IPS DF 4.7 (cell line): ENCODE measurements around the gene CTNNBL1.
"Not testable (repeated sequence)": the region's sequence is repeated elsewhere in the genome, so short reads cannot be mapped to it uniquely, and the experiment has no call there.

Source experiments
- DNase-seq: peaks from one replicate; pipeline ENCODE4 v3.0.0-alpha.2; 2013; ENCODE audit warnings: low spot score; ENCODE audit errors: extremely low read depth

Gene CTNNBL1

DNA sequence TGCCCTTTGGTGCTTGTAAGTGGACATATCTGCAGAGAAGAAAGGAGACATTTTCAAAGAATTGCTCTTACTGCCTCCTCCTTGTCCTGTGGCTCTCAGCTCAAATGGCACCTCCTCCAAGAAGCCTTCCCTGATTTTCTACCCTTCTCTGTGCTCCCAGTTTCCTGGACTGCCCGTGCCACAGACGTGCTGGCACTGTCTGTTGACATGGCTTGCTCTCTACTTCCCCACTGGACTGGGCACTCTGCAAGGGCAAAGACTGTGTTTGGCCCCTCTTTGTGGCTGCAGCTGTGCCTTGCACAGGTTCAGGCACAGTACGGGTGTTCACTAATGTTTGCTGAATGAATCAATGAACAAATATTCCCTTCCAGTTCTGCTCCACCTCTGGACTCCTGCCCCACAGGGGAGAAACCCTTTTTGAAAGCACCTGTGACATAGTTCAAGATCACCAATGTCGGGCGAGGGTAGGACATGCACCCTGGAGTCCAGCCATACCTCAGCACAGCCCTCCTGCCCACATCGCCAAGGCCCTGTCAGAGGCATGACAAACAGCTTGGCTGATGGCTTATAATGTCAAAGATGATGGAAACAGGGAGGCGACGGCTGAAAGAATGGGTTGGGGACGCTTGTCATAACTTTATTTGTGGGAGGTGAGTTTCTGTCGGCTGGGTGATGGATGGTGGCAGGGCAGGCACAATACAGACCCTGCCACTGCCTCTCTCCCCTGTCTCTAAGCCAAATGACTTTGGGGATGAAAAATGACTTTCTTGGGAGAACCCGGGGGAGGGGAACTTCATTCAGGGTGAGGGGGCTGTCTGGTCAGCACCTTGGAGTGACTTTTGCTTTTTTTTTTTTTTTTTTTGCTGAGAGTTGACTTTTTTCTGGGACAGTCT, 15.6 kb upstream of the CTNNBL1 start:
- DNase-seq: no peak

DNA sequence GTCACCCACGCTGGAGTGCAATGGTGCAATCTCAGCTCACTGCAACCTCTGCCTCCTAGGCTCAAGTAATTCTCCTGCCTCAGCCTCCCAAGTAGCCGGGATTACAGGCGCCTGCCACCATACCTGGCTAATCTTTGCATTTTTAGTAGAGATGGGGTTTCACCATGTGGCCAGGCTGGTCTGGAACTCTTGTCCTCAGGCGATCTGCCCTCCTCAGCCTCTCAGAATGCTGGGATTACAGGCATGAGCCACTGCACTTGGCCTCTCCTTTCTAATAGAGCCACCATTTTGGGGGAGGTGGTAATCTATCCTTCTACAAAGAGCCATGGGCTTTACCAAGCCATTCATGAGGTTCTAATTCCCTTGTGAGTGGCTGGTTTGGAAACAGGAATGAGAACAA, 14.1 kb upstream of the CTNNBL1 start:
- not testable (repeated sequence) for DNase-seq

DNA sequence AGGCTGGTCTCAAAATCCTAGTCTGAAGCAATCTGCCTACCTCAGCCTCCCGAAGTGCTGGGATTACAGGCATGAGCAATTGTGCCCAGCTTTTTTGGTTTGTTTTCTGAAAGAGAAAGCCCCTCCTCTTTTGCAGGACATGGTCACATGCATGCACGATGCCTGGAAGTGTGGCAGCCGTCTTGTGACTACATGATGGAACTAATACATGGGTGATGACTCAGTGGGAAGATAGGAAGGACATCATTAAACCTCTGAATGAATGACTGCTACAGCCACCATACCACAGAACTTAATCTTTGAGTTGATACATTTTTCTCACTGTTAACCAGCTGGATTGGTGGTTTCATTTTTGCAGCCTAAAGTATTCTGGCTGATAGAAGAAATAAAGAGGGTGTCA, 13.4 kb upstream of the CTNNBL1 start:
- no peak for DNase-seq

DNA sequence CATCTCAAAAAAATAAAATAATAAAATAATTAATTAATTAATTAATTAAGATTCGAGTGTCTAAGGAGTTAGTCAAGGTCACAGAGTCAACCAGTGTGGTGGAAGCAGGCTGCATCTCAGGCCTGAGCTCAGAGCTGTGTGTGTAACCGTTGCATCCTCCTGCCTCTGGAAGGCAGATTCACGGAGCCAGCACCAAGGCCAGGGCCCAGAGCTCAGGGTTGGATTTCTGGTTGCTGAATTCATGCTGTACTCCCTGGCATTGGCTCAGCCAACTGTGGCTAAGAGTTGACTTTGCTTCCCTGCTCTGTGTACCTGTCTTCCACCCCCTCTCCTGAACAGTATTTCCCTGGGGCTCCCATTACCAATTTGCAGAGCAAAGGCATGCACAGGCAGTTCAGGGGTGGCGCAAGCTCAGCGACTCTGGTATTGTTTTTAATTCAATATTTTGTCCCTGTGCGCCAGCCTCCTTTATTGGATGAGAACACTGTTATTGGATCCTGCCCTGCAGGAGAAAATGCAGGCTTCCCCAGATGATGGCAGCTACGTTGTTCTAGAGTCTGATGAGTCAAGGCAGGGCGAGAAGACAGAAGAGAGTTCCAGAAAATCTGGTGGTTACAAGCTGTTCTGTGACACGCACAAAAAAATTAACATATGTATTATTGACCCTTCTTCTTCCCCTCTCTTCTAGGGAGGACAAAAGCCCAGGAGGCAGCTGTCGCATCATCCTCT, 12.3 kb upstream of the CTNNBL1 start:
- no peak for DNase-seq

DNA sequence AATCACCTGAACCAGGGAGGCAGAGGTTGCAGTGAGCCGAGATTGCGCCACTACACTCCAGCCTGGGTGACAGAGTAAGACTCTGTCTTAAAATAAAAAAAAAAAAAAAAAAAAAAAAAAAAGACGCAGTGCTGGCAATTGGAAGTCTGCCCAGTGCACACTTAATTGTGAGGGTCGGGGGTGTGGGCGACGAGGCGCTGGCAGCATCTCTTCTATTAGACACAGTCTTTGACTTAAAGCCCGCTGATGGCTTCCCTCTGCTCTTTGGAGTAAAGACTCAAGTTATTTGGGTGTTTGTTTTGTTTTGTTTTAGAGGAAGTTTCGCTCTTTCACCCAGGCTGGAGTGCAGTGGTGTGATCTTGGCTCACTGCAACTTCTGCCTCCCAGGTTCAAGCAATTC, 10.7 kb upstream of the CTNNBL1 start:
- not testable (repeated sequence) for DNase-seq

DNA sequence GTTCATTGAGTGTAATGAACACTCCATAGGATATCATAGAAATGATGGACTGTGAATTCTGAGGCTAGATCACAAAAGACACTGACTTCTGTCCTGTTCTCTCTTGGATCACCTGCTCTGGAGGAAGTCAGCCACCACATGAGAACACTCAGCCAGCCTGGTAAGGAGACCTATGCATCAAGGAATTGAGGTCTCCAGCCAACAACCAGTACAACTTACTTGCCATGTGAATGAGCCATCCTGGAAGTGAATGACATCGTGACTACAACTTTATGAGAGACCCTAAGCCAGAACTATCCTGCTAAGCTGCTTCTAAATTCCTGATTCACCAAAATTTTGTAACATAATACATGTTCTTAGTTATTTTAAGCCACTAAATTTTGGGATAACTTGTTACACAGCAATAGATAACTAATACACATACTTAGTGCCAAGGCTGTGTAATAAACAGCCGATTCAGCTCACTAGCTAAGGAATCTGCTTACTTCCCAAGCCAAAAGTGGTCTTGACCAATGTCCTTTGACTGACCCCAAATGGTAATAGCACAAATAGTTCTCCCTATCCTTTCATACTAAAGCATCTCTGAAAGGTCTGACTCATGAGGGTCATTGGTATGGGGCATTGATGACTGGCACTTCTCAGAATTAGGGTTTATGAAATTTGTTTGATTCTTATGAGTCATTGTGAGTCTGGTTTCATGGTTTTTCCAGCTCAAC, 6.9 kb upstream of the CTNNBL1 start:
- DNase-seq: no peak

DNA sequence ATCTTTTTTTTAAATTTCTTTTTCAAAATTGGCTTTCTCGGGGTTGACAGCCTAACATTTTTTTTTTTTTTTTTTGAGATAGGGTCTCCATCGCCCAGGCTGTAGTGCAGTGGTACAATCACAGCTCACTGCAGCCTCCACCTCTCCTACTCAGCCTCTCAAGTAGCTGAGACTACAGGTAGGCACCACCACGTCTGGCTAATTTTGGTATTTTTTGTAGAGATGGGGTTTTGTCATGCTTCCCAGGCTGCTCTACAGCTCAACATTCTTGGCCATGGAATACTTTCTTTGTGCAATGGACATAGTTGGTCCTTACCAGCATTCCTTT, 6.4 kb upstream of the CTNNBL1 start:
- no peak for DNase-seq

DNA sequence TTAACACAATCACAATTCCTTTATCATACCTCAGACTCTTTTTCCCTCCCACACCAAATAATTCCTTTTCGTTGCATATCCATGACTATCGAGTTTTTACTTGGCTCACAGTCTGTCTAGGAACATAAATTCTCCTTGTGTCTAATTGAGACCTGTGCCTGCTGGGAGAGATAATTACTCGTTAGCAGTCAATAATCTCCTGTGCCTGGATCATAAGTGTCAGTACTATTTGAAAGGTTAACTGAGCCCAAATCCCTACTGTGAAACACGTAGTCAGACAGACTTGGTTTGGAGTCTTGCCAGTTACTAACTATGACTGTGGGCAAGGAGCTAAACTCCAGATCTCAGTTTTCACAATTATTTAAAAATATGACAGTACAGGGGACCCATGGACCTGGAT, 5.7 kb upstream of the CTNNBL1 start:
- DNase-seq: no peak

DNA sequence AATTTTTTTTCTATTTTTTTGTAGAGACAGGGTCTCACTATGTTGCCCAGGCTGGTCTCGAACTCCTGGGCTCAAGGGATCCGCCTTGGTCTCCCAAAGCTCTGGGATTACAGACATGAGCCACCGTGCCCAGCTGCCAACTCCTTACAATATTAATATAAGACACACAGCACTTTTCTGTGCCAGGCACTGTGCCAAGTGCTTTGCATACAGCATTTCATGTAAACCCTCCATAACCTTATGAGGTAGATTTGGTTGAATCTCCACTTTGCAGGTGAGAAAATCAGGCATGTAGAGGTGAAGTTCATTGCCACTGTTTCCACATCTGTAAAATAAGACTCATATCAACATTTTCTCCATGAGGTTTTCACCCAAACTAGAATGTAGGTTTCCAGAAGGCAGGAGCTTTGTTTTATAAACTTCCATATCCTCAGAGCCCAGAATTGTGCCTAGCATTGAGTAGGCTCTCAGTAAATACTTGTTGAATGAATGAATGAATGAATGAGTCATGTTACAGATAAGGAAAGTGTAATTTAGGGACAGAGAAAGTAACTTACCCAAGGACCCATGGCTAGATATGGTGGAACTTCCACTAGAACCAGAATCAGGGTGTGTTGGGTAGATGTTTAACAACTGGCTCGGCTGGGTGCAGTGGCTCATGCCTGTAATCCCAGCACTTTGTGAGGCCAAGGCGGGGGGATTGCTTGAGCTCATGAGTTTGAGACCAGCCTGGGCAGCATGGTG, 3.0 kb upstream of the CTNNBL1 start:
- no peak for DNase-seq

DNA sequence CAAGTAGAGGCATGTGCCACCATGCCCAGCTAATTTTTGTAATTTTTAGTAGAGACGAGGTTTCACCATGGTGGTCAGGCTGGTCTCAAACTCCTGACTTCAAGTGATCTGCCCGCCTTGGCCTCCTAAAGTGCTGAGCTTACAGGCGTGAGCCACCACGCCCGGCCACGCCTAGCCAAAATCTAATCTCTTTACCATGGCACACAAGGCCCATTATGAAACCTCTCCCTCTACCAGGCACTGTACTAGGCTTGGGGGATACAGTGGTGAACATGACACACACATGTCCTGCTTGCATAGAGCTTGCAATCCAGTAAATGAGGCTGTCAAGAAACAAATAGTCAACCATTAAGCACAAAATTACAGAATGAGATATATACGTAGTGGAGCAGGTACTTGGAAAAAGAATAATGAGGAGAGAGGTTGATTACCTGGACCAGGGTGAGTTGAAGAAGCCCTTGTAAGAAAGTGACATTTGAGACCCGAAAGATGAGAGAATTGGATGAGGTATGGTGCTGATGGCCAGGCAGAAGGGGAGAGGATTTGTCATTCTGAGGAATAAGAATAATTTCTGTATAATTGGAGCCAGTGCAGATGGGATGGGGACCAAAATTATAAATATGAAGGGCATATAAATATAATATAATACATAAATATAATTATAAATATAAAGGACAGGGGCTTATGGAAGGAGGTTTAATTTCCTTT, 1.2 kb upstream of the CTNNBL1 start:
- no peak for DNase-seq

DNA sequence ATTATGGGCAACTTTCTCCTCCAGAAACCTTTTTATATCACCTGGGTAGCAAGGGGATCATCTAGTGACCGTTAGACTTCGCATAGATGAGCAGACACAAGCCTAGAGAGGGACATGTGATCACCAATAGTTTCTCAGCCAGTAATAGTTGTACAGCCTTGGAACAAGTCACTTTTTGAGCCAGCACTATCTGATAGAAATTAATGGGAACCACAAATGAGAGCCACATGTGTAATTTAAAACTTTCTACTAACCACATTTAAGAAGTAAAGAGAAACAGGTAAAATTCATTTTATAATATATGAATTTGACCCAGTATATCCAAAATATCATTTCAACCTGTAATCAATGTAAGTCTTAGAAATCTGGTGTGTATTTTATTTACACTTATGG, 592 bp upstream of the CTNNBL1 start:
- DNase-seq: no peak

DNA sequence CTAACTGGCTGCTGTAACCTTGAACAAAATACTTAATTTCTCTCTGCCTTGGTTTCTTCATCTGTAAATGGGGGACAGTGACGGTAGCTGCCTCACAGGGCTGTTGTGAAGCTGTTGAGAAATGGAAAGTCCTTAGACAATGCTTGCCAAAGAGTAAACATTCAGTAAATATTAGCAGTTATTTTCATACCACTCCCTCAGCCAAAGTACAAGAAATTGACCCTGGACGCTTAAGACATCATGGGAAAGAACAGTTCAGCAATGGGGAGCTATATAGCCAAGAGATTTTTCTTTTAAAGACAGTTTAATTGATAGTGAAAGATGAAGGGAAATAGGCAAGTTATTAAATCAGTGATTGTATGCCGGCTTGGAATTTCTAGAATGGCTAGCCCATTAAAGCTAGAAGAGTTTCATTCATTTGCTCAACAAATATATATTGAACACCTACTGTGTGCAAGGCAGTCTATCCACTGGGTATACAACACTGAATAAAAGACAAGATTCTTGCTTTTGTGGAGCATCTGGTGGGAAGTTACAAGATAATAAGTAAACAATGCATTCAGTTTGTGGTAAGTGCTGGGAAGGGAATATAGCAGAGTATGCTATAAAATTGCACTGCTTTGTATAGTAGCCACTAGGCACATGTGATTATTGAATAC, 2.0 kb downstream of the CTNNBL1 start:
- DNase-seq: no peak

DNA sequence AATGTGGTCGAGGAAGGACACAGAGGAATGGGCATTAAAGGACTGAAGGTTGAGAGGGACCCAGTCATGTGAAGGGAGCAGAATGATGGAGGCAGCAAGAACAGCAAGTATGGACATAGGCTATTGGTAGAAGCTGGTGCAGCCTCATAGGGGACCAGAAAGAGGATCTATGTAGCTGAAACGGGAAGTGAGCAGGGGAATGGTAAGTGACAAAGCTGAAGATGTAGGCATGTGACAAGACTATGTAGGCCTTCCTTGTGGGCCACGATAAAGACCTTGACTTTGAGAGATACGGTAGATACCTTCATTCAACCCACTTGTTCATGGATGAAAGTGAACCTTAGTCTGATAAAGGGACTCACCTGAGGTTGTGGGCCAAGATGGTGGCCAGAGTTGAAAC, 3.5 kb downstream of the CTNNBL1 start:
- DNase-seq: no peak

DNA sequence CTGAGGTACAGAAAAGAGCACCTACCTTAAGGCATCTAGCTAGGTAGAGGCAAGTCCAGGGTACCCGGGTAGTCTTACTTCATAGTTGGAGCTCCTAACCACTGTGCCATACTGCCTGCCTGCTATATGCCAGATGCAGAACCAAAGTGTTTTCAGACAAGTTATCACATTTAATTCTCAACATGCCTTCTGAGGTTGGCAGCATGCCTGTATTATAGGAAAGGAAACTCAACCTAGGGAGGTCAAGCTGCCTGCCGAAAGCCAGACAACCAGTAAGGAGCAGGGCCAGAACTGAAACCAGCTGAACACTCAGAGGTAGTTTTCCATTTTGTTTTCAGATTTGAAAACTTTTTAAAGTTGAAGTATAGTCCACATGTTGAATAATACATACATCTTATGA, 5.4 kb downstream of the CTNNBL1 start:
- no peak for DNase-seq

DNA sequence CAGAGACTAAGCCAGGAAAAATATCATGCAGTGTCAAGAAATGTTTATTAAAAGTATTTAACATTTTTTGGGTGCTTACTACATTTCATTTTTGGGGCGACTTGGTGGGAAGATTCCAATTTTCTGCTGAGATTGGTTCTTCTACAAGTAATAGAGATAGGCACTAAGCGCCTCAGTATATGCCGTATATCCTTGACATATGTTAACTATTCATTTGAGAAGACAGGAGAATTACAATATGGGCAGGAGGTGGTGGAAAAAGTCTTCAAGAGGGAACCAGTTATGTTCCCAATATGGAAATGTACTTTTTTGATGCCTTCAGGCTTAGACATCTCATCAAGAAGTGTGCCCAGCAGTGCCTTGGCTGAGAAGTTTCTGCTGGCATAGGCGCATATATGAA, 6.5 kb downstream of the CTNNBL1 start:
- no peak for DNase-seq

DNA sequence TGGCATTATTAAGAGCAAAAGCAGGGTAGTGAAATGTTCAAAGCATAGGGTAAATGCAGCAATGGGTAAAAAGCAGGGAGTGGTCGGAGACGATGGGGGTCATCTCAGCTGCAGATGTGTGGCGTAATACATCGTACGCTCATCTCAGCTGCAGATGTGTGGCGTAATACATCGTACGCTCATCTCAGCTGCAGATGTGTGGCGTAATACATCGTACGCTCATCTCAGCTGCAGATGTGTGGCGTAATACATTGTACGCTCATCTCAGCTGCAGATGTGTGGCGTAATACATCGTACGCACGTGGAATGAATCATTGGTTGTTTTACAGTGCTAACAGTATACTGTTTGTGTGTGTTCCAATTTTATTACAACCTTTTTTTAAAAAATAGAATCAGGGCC, 7.8 kb downstream of the CTNNBL1 start:
- DNase-seq: not testable (repeated sequence)

DNA sequence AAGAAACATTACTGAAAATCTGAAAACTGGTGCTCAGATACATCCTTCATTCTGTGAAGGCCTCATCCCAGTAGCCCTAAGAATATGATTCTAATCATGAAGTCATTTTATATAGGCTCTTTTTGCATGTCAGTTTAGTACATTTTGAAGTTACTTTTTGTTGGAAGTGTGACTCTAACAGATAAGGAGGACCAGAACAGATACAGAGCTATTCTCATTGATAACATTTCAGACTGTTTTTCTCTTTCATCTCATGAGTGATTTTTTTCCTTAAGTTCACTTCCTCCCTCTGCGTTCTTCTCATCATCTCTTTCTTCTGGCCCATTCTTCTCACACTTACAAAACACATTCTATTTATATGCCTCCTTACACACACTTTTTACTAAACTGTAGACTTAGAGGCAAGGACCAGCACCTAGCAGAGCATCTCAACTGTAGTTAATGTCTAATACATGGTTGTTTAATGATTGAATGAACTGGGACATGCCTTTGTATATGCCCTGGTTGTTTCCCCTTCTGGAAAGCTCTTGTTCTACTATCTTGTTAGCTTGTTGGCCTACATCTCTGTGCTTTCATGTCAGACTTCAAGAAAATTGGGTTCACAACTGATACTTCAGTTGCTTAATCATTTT, 8.7 kb downstream of the CTNNBL1 start:
- DNase-seq: no peak

DNA sequence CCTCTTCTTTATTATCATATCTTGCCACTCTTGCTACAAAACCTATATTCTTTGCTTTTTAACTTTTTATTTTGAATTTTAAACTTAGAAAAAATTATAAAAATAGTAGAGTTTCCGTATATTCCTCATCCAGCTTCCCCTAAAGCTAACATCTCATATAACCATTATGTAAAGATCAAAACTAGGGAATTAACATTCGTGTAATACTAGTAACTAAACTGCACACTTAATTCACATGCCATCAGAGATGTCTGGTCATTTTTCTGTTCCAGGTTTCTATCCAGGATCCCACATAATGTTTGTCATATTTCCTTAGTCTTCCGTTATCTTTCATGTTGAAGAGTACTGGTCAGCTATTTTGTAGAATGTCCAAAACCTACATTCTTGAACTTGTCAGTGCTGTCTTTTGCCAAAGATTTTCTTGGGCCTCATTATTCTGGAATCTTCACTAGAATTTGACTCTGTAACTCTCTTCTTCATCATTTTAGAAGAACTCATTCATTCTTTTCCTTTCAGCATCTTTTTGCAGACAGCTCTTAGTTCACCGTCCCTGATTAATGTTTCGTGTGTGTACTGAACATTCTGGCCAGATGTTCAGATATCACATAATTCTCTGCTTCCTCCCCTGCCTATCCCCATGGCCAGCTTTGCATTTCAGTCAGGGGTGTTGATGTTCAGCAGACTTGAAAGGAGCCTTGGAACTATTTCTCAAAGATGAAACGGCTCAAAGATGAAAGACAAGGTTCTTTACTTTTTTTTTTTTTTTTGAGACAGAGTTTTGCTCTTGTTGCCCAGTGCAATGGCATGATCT, 9.4 kb downstream of the CTNNBL1 start:
- DNase-seq: no peak

DNA sequence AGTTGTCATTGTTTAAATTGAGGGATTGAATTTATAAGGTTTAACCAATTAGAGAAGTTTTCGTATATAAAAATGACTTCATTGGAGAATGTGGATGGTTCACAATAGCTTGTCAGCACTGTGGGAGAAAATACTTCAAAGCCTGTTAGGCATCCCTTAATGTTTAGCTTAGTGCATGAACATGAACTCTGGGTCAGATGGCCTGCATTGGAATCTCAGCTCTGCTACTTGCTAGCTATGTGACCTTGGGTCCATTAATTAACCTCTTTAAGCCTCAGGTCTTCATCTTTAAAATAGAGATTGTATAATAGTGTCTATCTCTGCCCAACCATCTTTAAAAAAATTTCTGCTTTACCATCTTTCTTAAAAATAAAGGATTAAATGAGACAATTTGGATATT, 11.1 kb downstream of the CTNNBL1 start:
- DNase-seq: no peak
